HG03064 (cell line): ENCODE results near the gene C8G.

Experiments used
- ATAC-seq: cut with Tn5 transposase; IDR thresholded peaks from one replicate; pipeline ENCODE4 v1.9.1; 2021; ENCODE audit warnings: low read depth; ENCODE audit not compliant: unreplicated experiment

Gene C8G

GRCh38 chr9:136980669-136981478 lies 35.8 kb downstream of the C8G start:
- ATAC-seq, result no peak

- ATAC-seq, result no peak
These were observed 36.7 kb downstream of the C8G start for GRCh38 chr9:136981588-136982231.

- no peak for ATAC-seq
These were observed 37.4 kb downstream of the C8G start, which contains the start of gene LCNL1 for GRCh38 chr9:136982232-136983051. TSS of gene LCNL1 (plus strand) at chr9:136982993. CDS start at chr9:136983587, 594 bp downstream.

- no peak for ATAC-seq
These were observed 38.1 kb downstream of the C8G start for GRCh38 chr9:136983167-136983566.

- no peak for ATAC-seq
These were observed 38.7 kb downstream of the C8G start for GRCh38 chr9:136983656-136984314.

- ATAC-seq, result no peak
These were observed 39.5 kb downstream of the C8G start for GRCh38 chr9:136984464-136985026.

GRCh38 chr9:136985027-136985602 lies 40.1 kb downstream of the C8G start:
- ATAC-seq, result no peak

GRCh38 chr9:136985853-136986252 lies 40.8 kb downstream of the C8G start:
- no peak for ATAC-seq

GRCh38 chr9:136988872-136989271 lies 43.8 kb downstream of the C8G start:
- no peak for ATAC-seq

- no peak for ATAC-seq
These were observed 45.3 kb downstream of the C8G start for GRCh38 chr9:136990242-136990911.

GRCh38 chr9:136991993-136992818 lies 47.2 kb downstream of the C8G start, which contains the start of gene PAXX:
TSS of gene PAXX (plus strand) at chr9:136992422. CDS start at chr9:136992444, 22 bp downstream.
- peak; percentile 77 for ATAC-seq

GRCh38 chr9:136992819-136993369 lies 47.9 kb downstream of the C8G start:
- no peak for ATAC-seq

GRCh38 chr9:136994180-136994887 lies 49.3 kb downstream of the C8G start:
- no peak for ATAC-seq

- no peak for ATAC-seq
These were observed 49.8 kb downstream of the C8G start for GRCh38 chr9:136994888-136995230.

GRCh38 chr9:136995362-136995761 lies 50.3 kb downstream of the C8G start:
- no peak for ATAC-seq

GRCh38 chr9:136995772-136996311 lies 50.8 kb downstream of the C8G start:
- ATAC-seq, result no peak
